HepG2 (cell line): Measurements from ENCODE around the gene PTPN12.

Source experiments
- HNF4G ChIP-seq, 2 experiments: sonication (generic) in 1 of 2; formaldehyde crosslinking in 1 of 2; IDR thresholded peaks; 2 replicates each; pipeline versions ENCODE4 v1.4.0 to v1.6.1; 2011 to 2020; ENCODE audit warnings: borderline replicate concordance in 2 of 2, low read depth in 2 of 2, mild to moderate bottlenecking in 2 of 2, low read length in 1 of 2, missing genetic modification reagents in 1 of 2, moderate library complexity in 1 of 2
- POLR2A ChIP-seq, 2 experiments: IDR thresholded peaks; 2 replicates each; pipeline ENCODE4 v1.6.1; 2011; ENCODE audit warnings: low read depth in 2 of 2, low read length in 2 of 2, mild to moderate bottlenecking in 1 of 2, moderate library complexity in 1 of 2; ENCODE audit not compliant: insufficient read depth in 1 of 2
- ZNF12 ChIP-seq: sonication (generic); formaldehyde crosslinking; IDR thresholded peaks from 2 replicates; pipeline ENCODE4 v1.5.0; 2020; ENCODE audit warnings: missing genetic modification reagents

- TF ChIP-seq HNF4G (IDR thresholded peaks at IDR 0.05; ENCODE audit: borderline replicate concordance, low read depth, low read length) (no peak), HNF4G (CRISPR knock-in tag; IDR thresholded peaks at IDR 0.05; ENCODE audit: borderline replicate concordance, low read depth) (no peak), ZNF12 (CRISPR knock-in tag) (no peak), POLR2A (IDR thresholded peaks at IDR 0.05; ENCODE audit: insufficient read depth in 1 of 2, low read depth in 2 of 2, low read length in 2 of 2) (no peak)
These were observed 94.7 kb downstream of the PTPN12 start for GRCh38 chr7:77631820-77632219.
